ENCODE data around the gene TMEM120B.
A peak's percentile ranks its signal among the peaks of the same experiment; 100 is the strongest.

Gene TMEM120B

GRCh38 chr12:121770813-121771625 lies 58.5 kb downstream of the TMEM120B start:
- TF ChIP-seq CTCF (conservative IDR thresholded peaks at IDR 0.05; ENCODE audit: control insufficient read depth, insufficient read depth, low read depth, low read length): no peak
- H3K4me3 ChIP-seq (ENCODE audit: control insufficient read depth, low read depth, low read length): no peak overlapping the region
- DNase-seq (ENCODE audit: low read depth): no peak

GRCh38 chr12:121773011-121773777 lies 60.6 kb downstream of the TMEM120B start:
- peak; percentile 78 for TF ChIP-seq CTCF (conservative IDR thresholded peaks at IDR 0.05; ENCODE audit: control insufficient read depth, insufficient read depth, low read depth, low read length)
- no peak overlapping the region for H3K4me3 ChIP-seq (ENCODE audit: control insufficient read depth, low read depth, low read length)
- peak; percentile 62 for DNase-seq (ENCODE audit: low read depth)

- no peak overlapping the region for H3K4me3 ChIP-seq (ENCODE audit: control insufficient read depth, low read depth, low read length)
- TF ChIP-seq CTCF (conservative IDR thresholded peaks at IDR 0.05; ENCODE audit: control insufficient read depth, insufficient read depth, low read depth, low read length): no peak
- no peak for DNase-seq (ENCODE audit: low read depth)
These were observed 62.5 kb downstream of the TMEM120B start for GRCh38 chr12:121774968-121775474.

- no peak overlapping the region for H3K4me3 ChIP-seq (ENCODE audit: control insufficient read depth, low read depth, low read length)
- DNase-seq (ENCODE audit: low read depth): no peak
- no peak for TF ChIP-seq CTCF (conservative IDR thresholded peaks at IDR 0.05; ENCODE audit: control insufficient read depth, insufficient read depth, low read depth, low read length)
These were observed 62.9 kb downstream of the TMEM120B start for GRCh38 chr12:121775501-121775900.

GRCh38 chr12:121776190-121777098 lies 63.9 kb downstream of the TMEM120B start:
- DNase-seq (ENCODE audit: low read depth): peak; percentile 60
- peak; percentile 70 for TF ChIP-seq CTCF (conservative IDR thresholded peaks at IDR 0.05; ENCODE audit: control insufficient read depth, insufficient read depth, low read depth, low read length)
- H3K4me3 ChIP-seq (ENCODE audit: control insufficient read depth, low read depth, low read length): no peak overlapping the region
